ENCODE results near the gene SMAD2. TPM values are rescaled to one million over a fixed set of nuclear protein-coding genes. Genes with fewer than 3 reads are reported as not detected.

Gene SMAD2
- total RNA-seq, 1 experiment from 2014 or later = 124 TPM

- H3K9me3 ChIP-seq (ENCODE audit: low read depth, low read length, poor library complexity, severe bottlenecking) = no peaks in the 10 kb centered on the region
- no peaks in the 10 kb centered on the region for H3K27me3 ChIP-seq (replicated peaks; ENCODE audit: insufficient read depth, low read depth, low read length, poor library complexity)
- CTCF ChIA-PET = no interaction called here
- intact Hi-C loops (cut with micrococcal nuclease; ENCODE audit: unreplicated experiment) = no loop called here
- POLR2A ChIA-PET (ENCODE audit: low non-redundant PET) = no interaction called here
- no TSS peak for BruUV-seq (replicated peaks)
- no peak for DNase-seq (ENCODE audit: low spot score)
- no peak for TF ChIP-seq EZH2 (IDR thresholded peaks at IDR 0.05; ENCODE audit: borderline replicate concordance, low read depth, low read length, poor library complexity, severe bottlenecking)
- TF ChIP-seq CTCF (conservative IDR thresholded peaks at IDR 0.05; ENCODE audit: low read depth, low read length) = no peak
- peaks cover 5% of the 10 kb centered on the region for H3K4me1 ChIP-seq (ENCODE audit: insufficient read depth, low read length, poor library complexity, severe bottlenecking)
- H3K4me3 ChIP-seq (ENCODE audit: low read depth, low read length, poor library complexity, severe bottlenecking) = no peak overlapping the region
- H3K27ac ChIP-seq (ENCODE audit: low read depth, low read length, poor library complexity, severe bottlenecking) = no peak overlapping the region
- no peaks in the 10 kb centered on the region for H3K36me3 ChIP-seq (ENCODE audit: insufficient read depth, low read length, poor library complexity, severe bottlenecking)
Measured at GRCh38 chr18:47881042-47881441, 49.4 kb downstream of the SMAD2 start.

- Histone ChIP-seq H3K4me1 (ENCODE audit: insufficient read depth, low read length, poor library complexity, severe bottlenecking) (no peaks in the 10 kb centered on the region), H3K36me3 (ENCODE audit: insufficient read depth, low read length, poor library complexity, severe bottlenecking) (no peaks in the 10 kb centered on the region), H3K9me3 (ENCODE audit: low read depth, low read length, poor library complexity, severe bottlenecking) (no peaks in the 10 kb centered on the region), H3K27ac (ENCODE audit: low read depth, low read length, poor library complexity, severe bottlenecking) (no peak overlapping the region), H3K27me3 (replicated peaks; ENCODE audit: insufficient read depth, low read depth, low read length, poor library complexity) (no peaks in the 10 kb centered on the region), H3K4me3 (ENCODE audit: low read depth, low read length, poor library complexity, severe bottlenecking) (no peak overlapping the region)
- TF ChIP-seq EZH2 (IDR thresholded peaks at IDR 0.05; ENCODE audit: borderline replicate concordance, low read depth, low read length, poor library complexity, severe bottlenecking) = no peak
- no peak for DNase-seq (ENCODE audit: low spot score)
- ChIA-PET CTCF (no interaction called here), POLR2A (ENCODE audit: low non-redundant PET) (no interaction called here)
- no TSS peak for BruUV-seq (replicated peaks)
- intact Hi-C loops (cut with micrococcal nuclease; ENCODE audit: unreplicated experiment) = no loop called here
Measured at GRCh38 chr18:47877892-47878291, 52.6 kb downstream of the SMAD2 start.

GRCh38 chr18:47876813-47877212 lies 53.6 kb downstream of the SMAD2 start:
- ChIA-PET CTCF (no interaction called here), POLR2A (ENCODE audit: low non-redundant PET) (no interaction called here)
- Histone ChIP-seq H3K27me3 (replicated peaks; ENCODE audit: insufficient read depth, low read depth, low read length, poor library complexity) (no peaks in the 10 kb centered on the region), H3K4me1 (ENCODE audit: insufficient read depth, low read length, poor library complexity, severe bottlenecking) (no peaks in the 10 kb centered on the region), H3K27ac (ENCODE audit: low read depth, low read length, poor library complexity, severe bottlenecking) (no peak overlapping the region), H3K4me3 (ENCODE audit: low read depth, low read length, poor library complexity, severe bottlenecking) (no peak overlapping the region), H3K9me3 (ENCODE audit: low read depth, low read length, poor library complexity, severe bottlenecking) (no peaks in the 10 kb centered on the region), H3K36me3 (ENCODE audit: insufficient read depth, low read length, poor library complexity, severe bottlenecking) (no peaks in the 10 kb centered on the region)
- TF ChIP-seq CTCF (conservative IDR thresholded peaks at IDR 0.05; ENCODE audit: low read depth, low read length) = no peak
- TF ChIP-seq EZH2 (IDR thresholded peaks at IDR 0.05; ENCODE audit: borderline replicate concordance, low read depth, low read length, poor library complexity, severe bottlenecking) = no peak
- DNase-seq (ENCODE audit: low spot score) = no peak
- BruUV-seq (replicated peaks) = no TSS peak
- intact Hi-C loops (cut with micrococcal nuclease; ENCODE audit: unreplicated experiment) = no loop called here

- Histone ChIP-seq H3K4me3 (ENCODE audit: low read depth, low read length, poor library complexity, severe bottlenecking) (no peak overlapping the region), H3K36me3 (ENCODE audit: insufficient read depth, low read length, poor library complexity, severe bottlenecking) (no peaks in the 10 kb centered on the region), H3K9me3 (ENCODE audit: low read depth, low read length, poor library complexity, severe bottlenecking) (no peaks in the 10 kb centered on the region), H3K27me3 (replicated peaks; ENCODE audit: insufficient read depth, low read depth, low read length, poor library complexity) (no peaks in the 10 kb centered on the region), H3K27ac (ENCODE audit: low read depth, low read length, poor library complexity, severe bottlenecking) (no peak overlapping the region), H3K4me1 (ENCODE audit: insufficient read depth, low read length, poor library complexity, severe bottlenecking) (no peaks in the 10 kb centered on the region)
- ChIA-PET POLR2A (ENCODE audit: low non-redundant PET) (no interaction called here), CTCF (no interaction called here)
- DNase-seq (ENCODE audit: low spot score) = no peak
- BruUV-seq (replicated peaks) = no TSS peak
- intact Hi-C loops (cut with micrococcal nuclease; ENCODE audit: unreplicated experiment) = no loop called here
- no peak for TF ChIP-seq EZH2 (IDR thresholded peaks at IDR 0.05; ENCODE audit: borderline replicate concordance, low read depth, low read length, poor library complexity, severe bottlenecking)
- TF ChIP-seq CTCF (conservative IDR thresholded peaks at IDR 0.05; ENCODE audit: low read depth, low read length) = no peak
Measured at GRCh38 chr18:47873625-47874024, 56.8 kb downstream of the SMAD2 start.

Data from A673 (cell line).